Measurements from ENCODE around the gene PSMB2.

Gene PSMB2

DNA sequence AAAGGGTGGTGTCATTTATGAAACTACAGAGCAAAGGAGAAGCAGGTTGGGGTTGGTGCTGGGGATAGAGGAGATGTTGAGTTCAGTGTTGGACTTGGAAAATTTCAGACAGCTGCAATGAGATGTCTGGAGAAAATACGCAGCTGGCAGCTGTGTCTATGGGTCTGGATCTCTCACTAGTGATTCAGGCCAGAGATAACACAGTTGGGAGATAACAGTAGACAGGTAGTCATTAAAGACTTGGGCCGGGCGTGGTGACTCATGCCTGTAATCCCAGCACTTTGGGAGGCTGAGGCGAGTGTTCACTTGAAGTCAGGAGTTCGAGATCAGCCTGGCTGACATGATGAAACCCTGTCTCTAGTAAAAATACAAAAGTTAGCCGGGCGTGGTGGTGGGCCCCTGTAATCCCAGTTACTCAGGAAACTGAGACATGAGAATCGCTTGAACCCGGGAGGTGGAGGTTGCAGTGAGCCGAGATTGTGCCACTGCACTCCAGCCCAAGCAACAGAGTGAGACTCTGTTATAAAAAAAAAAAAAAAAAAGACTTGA lies 70.7 kb downstream of the PSMB2 start:
- DNase-seq: no peak

DNA sequence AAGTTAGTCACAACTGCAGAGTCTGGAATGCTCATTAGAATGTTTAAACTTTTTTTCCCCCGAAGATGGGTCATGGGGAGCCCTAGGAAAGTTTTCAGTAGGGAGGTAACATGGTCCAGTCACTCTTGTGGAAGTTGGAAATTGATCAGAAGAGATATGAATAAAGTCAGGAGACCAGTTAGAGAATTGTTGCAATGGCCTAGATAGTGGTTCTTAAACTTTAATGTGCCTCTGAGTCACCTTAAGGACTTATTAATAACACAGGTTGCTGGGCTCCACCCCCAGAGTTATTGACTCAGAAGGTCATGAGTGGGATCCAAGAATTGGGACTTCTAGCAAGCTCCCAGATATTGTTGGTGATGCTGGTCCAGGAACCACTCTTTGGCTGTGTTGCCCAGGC lies 71.4 kb downstream of the PSMB2 start:
- no peak for DNase-seq

DNA sequence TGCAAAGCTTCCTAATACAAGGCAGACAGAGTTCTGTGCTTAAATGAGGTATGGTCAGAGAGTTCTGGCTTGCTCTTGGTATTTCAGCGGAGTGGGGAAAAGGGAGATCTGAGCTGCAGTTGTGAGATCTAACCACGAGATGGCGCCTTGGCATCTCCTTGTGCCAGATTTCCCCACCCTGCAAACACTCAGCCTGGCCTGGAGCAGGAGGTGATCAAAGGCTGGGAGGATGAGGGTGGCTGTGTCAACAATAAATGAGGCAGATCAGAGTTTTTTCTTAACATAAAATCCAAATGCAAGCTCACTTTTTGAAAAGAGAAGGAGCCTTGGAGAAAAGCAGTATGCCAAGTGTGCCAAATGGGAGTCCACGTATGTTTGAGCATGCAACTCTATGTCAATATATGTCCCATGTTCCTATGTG lies 72.3 kb downstream of the PSMB2 start:
- peak in 2 of 4 experiments; percentile 21 to 30 for DNase-seq

DNA sequence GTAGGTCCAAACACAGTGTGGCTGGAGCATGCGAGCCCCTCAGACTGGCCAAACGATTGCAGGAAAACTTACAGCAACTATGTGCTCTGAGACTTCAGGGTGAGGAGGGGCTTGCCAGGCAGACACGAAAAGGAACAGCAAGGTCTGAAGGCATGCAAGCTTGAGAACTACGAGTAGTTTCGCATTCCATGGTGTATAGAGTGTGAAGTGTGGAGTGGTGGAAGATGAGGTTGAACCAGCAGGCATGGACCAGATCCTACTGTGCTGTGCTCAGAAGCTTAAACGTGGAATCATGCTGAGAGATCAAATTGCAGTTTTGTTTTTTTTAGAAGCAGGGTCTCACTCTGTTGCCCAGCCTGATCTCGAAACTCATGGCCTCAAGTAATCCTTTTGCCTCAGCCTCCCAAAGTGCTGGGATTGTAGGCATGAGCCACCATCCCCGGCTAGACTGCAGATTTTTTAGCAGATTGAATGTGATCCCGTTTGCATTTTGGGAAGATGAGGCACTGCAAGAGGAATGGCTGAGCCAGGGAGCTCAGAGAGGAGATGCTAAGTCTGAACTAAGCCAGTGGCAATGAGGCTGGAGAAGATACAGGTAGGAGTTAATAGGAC lies 73.3 kb downstream of the PSMB2 start:
- no peak for DNase-seq

DNA sequence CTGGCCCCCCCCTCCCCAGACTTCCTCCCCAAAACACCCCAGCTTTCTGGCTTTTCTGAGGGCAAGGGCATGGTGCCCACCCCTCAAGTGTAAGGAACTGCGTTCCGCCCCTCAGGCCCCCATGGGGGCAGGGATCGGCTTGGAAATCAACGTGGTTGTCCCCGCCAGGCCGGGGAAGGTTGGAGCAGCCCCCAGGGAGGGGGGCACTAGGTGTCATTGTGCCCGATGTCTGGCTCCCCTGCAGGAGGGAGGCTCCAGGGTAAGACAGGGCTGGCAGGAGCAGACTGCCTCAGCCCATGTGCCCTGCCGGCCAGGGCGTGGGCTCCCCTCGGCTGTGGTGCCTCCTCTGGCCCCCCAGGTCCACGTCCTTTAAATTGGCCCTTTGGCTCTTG lies 75.6 kb downstream of the PSMB2 start:
- DNase-seq: no peak

DNA sequence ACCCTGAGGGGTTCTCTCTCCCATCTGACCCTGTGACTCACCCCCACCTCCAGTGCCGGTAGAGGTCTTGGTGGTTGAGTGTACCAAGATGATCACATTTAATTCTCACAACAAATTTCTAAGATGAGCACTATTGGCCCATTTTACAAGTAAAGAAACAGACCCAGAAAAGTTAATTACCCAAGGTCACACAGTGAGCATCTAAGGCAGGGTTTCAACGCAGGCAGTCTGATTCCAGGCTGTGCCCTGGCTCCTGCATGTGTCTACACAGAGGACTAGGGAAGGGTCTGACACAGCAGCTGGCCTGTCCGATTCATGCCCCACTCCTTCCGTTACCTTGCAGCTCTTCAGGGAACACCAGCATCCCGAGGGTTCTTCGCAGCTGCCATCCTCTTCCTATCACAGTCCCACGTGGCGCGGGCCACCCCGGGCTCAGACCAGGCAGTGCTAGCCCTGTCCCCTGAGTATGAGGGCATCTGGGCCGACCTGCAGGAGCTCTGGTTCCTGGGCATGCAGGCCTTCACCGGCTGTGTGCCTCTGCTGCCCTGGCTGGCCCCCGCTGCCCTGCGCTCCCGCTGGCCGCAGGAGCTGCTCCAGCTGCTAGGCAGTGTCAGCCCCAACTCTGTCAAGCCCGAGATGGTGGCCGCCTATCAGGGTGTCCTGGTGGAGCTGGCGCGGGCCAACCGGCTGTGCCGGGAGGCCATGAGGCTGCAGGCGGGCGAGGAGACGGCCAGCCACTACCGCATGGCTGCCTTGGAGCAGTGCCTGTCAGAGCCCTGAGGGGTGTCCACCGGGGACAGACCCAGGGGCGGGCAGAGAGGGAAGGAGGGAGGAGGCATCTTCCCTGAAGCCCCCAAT lies 76.2 kb downstream of the PSMB2 start:
- no peak for DNase-seq

DNA sequence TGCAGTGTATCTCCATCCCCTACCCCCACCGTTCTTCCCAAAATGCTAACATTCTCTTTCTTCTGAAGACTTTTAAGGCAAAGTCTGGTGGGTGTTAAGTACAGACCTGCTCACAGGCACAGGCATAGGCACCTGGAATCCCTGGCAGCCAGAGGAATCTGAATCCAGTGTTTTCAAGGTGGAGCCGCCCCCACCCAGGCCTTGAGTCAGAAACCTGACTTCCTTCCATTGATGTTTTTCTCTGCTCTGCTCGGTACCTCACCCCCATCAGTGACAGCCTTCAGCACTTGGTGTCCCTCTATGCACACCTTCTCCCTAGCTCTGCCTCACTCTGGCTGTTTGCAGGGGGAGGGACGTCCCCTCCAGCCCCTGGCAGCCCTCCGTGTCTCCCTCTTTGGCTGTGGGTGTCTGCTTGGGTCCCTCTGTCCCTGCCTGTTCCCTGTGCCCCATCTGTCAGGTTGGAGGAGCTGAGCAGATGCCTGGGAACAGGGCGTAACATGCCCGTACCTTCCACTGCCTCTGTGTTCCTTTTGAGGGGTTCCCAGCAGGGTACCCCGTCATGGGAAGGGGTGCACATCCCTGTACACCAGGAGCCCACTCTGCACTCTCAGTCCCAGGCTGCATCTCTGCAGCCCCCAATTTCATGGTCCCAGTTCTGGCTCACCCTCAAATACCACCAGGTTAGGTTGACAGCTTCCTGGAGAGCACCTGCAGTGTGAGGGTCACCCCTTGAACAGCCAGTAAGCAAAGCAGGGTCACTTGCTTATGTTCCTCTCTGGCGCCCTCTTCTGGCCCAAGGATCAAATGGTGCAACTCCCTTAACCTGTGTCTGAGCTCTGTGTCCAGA lies 77.1 kb downstream of the PSMB2 start:
- peak; percentile 53 to 74 (median 61) for DNase-seq

DNA sequence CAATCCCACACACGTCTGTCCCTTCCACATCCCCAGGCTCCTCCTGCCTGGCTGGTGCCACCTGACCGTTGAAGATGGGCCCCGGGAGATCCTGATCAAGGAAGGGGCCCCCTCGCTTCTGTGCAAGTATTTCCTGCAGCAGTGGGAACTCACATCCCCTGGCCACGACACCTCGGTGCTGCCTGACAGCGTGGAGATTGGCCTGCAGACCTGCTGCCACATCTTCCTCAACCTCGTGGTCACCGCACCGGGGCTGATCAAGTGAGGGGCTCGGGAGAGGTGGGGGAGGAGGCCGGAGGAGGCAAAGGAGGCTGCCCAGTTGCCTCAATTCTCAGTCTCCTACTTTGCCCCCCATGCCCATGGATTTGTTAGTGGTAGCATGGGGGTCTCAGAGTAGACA lies 78.2 kb downstream of the PSMB2 start:
- DNase-seq: no peak

DNA sequence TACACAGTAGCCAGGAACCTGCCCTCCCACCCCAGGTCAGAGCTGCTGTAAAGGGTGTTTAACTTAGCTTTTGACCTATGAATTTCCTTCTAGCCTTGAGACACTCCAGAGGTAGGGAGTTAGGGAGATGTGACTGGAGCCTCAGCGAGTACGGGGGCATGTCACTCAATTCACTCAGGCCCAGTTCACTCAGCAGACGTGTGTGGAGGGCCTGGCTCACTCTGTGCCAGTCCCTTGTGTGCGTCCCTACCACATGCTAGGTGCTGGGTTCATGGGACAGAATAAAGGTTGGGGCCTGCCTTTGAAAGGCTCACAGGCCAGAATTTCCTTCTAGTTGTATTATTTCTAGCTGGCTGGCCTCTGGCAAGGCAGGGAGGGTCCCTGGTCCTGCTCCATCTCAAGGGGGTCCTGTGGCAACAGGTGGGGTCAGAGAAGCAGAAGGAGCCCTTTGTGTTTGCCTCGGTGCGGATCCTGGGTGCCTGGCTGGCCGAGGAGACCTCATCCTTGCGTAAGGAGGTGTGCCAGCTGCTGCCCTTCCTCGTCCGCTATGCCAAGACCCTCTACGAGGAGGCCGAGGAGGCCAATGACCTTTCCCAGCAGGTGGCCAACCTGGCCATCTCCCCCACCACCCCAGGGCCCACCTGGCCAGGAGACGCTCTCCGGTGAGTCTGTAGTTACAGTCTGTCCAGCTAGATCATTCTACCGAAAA lies 79.2 kb downstream of the PSMB2 start:
- no peak for DNase-seq

DNA sequence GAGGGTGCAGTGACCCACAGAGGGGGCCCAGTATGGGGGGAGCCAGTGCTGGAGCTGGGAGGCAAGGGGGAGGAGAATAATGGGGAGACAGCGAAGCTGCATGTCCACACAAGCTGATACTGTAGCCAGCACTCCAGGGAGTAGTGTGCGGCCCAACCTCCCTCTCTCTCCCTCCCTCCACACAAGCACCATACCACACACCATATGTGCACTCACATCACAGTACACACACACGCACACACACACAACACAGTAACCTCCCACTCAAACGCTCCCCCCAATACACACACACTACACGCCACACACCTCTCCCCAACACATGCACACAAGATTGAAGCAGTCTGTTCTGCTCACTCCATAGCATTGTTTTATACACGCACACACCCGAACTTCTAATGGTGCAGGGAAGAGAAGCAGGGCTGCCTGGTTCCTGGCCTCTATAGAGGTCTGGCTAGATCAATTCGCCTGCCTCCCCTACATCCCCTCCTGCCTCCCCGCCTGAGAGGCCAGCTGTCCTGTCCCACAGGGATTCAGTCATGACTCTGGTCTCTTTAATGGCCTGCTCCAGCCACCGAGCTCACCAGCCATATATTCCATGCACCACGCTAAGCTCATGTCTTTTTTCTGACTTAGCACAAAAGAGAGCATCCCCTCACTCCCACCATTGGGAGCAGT lies 79.9 kb downstream of the PSMB2 start:
- no peak for DNase-seq

DNA sequence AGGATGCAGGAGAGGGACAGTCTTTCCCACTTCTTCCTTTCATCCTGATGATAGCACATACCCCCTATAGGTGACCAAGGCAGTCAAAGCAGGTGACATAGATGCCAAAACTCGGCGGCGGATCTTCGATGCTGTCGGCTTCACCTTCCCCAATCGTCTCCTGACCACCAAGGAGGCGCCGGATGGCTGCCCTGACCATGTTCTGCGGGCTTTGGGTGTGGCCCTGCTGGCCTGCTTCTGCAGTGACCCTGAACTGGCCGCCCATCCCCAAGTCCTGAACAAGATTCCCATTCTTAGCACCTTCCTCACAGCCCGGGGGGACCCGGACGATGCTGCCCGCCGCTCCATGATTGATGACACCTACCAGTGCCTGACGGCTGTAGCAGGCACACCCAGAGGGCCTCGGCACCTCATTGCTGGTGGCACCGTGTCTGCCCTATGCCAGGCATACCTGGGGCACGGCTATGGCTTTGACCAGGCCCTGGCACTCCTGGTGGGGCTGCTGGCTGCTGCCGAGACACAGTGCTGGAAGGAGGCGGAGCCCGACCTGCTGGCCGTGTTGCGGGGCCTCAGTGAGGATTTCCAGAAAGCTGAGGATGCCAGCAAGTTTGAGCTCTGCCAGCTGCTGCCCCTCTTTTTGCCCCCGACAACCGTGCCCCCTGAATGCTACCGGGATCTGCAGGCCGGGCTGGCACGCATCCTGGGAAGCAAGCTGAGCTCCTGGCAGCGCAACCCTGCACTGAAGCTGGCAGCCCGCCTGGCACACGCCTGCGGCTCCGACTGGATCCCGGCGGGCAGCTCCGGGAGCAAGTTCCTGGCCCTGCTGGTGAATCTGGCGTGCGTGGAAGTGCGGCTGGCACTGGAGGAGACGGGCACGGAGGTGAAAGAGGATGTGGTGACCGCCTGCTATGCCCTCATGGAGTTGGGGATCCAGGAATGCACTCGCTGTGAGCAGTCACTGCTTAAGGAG lies 80.8 kb downstream of the PSMB2 start:
- no peak for DNase-seq

DNA sequence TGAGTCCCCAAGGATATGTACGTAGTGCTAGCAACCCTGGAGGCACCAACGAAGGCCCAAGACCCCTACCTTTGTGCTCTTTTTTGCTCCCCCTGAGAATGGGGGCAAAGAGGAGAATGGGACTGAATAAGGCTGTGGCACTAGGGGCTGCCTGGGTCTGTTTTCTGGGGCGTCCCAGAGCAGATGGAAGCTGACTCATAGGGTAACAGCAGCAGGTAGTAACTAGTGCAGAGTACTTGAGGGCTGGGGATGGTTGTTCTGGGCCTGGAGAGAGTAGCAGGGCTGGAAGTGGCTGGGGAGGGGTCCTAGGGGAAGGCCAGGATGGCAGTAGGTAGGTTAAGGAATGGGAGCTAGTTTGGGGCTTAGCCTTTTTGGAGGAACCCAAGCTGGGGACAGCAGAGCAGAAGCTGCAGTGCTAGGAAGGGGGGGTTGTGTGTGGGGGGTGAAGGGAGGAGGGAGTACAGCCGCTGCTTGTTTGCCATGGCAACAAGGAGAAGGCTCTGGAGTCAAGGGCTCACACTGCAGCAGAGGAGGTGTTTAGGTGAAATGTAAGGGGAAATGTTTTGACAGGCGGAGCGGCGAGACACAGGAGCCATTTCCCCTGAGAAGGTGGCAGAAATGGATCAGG lies 81.9 kb downstream of the PSMB2 start:
- DNase-seq: no peak

DNA sequence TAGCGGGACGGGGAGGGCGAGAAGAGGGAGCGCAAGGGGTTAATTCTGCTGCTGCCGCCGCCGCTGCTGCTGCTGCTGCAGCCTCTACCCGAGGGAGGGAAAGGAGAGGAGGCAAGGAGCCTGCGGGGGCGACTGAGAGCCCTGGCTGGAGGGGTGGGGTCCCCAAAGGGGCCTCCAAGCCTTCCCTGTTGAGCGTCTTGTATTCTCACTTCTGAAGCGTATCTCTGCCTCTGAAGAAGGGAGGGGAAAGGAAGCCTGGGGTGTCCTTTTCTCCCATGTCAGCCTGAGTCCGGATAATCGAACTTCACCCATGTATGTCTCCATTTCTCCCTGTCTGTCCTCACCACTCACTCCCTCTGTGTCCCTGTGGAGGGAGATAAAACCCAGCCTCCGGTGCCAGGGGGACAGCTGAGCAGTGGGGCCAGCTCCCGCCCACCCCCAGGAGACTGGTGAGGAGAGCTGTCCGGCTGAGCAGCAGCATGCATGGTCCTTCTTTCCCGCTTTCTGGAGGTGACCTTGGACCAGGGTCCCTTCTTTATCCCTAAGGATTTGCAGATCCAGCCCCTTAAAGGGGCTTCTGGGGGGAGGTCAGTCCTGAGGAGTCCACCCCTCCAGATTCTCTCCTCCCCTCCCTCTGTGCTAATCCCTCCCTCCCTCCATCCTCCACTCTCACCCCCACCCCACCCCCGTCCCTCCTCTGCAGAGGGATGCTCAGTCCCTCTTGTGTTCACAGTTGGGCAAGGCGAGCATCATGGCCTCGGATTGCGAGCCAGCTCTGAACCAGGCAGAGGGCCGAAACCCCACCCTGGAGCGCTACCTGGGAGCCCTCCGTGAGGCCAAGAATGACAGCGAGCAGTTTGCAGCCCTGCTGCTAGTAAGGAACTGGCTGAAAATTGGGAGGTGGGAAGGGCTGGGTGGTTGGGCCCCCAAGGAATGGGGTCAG lies 82.7 kb downstream of the PSMB2 start:
- DNase-seq: no peak

DNA sequence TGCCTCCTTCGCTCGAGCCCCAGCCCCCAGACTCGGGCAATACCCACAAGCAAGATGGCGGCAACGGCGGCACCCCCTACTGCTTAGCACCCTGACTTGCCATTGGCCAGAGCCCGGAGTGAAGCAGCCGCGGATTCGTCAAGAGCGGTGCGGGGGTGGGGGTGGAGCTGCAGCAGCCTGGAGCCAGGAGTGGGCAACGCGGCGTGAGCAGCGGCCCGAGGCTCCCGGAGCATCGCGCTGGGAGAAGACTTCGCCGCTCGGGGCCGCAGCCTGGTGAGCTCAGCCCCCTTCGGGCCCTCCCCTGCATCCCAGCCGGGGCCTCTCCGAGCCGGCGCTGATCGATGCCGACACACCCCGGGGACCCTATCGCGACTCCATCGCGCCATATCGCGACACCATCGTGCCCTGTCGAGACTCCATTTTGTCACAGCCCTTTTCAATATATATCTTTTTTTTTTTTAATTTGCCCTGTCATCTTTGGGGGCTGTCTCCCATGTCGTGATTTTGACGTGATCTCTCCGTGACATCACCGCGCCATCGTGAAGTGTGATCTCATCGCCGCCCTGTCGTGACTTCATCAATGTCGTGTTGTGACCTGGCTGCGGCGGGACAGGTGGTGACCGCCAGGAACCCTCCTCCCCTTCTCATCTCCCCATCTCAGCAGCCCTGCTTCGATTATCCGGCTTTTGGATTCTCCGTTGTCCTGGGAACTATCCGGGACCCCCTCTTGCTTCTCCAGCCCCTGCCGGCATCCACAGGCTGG lies 83.5 kb downstream of the PSMB2 start, which contains the start of gene NCDN:
Gene NCDN (plus strand): TSS at position 189 of the 763 bp plus-strand sequence. CDS start 392 bp downstream, at position 581.
- peak; percentile 84 to 93 (median 89) for DNase-seq

DNA sequence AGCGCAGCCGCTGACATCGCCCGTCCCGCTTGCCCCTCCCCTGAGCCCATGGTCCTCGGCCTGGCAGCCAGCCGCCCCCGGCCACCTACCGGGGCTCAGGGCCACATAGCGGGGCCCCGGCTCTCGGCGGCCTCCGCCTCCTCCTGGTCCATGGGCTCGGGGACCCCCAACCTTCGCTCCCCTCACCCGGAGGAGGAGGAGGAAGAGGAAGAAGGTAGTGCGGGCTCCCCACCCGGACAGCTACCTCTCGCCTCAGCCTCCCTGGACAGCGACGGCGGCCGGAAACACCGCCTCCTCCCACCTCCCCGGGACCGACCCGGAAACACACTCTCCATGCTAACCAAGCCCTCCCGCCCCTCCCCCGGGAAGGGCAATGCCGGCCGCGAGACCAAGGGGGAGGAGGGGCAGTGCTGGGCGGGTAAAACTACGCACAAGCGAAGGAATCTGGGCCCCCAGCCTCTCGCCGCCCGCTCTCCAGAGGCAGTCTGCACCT lies 84.2 kb downstream of the PSMB2 start, which contains the start of gene KIAA0319L:
Gene KIAA0319L (minus strand): TSS at position 286 of the 493 bp plus-strand sequence. CDS start 2,912 bp downstream, outside the sequence.
- DNase-seq: peak; percentile 65 to 84 (median 76)

DNA sequence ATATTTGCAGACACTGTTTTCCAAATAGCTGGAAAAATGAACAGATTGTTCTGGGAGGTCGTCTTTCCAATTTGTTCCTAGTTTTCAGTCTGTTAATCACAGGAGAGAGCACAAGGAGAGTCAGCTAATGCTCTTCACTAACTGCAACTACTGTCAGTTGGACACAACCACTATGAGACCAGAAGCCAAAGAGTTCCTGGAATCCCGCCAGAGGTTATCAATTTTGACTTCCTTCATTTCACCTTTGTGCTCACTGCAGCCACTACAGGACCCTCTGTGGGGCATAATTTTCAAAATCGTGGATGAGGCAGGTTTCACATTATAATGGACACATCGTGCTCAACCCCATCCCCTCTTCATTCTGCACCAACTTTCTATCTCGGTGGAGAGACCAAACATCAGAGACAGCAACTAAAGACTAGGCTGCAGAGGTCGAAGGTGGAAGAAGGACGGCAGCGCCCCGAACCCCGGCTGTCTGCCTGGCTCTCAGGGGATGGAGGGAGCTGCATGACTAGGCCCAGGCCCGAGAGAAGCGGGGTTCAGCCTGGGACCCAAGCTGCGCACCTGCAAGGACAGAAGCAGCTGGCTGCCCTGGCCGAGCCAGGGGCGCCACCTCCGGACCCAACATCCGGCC lies 84.7 kb downstream of the PSMB2 start:
- DNase-seq: no peak

All from activated CD4-positive, CD25-positive, alpha-beta regulatory T cell (primary cell).